Peyer's patch (tissue), 4 donors: ENCODE data around the gene RPTOR. TPM values are rescaled to one million over a fixed set of nuclear protein-coding genes. Genes with fewer than 3 reads are reported as not detected.
A peak's percentile ranks its signal among the peaks of the same experiment; 100 is the strongest.

Experiments
- DNase-seq, 3 donors: peaks; one replicate each; pipeline ENCODE4 v3.0.0-alpha.2; 2017 to 2019
- H3K27ac ChIP-seq, 4 donors: fragments of 200-600 bp; sonication (generic); one replicate each; pipeline ENCODE4 v1.5.1; 2016 to 2019
- H3K27me3 ChIP-seq, 2 donors: fragments of 200-600 bp; sonication (generic); one replicate each; pipeline ENCODE4 v1.5.1; 2019
- H3K36me3 ChIP-seq, 3 donors: fragments of 200-600 bp; sonication (generic); one replicate each; pipeline ENCODE4 v1.5.1; 2016 to 2019
- H3K4me1 ChIP-seq, 4 donors: fragments of 200-600 bp; sonication (generic); one replicate each; pipeline ENCODE4 v1.5.1; 2016 to 2019
- H3K4me3 ChIP-seq, 4 donors: fragments of 200-600 bp; sonication (generic); 1 replicate in 3 of 4; 2 replicates in 1 of 4; pipeline ENCODE4 v1.5.1; 2016 to 2019; ENCODE audit warnings: mild to moderate bottlenecking in 1 of 4
- H3K9me3 ChIP-seq, 4 donors: fragments of 200-600 bp; sonication (generic); one replicate each; pipeline ENCODE4 v1.5.1; 2016 to 2019; ENCODE audit warnings: mild to moderate bottlenecking in 1 of 4
- CTCF ChIP-seq, 6 experiments: fragments of 450-650 bp in 4 of 6; fragments of 200-600 bp in 2 of 6; sonication (generic) in 1 of 6; IDR thresholded peaks; one replicate each; pipeline ENCODE4 v1.5.1; 2017 to 2019; ENCODE audit warnings: antibody characterized with exemption in 6 of 6, mild to moderate bottlenecking in 3 of 6, moderate library complexity in 1 of 6
- POLR2A ChIP-seq, 2 donors: fragments of 450-650 bp; IDR thresholded peaks; one replicate each; pipeline ENCODE4 v1.5.1; 2017; ENCODE audit warnings: antibody characterized with exemption in 2 of 2, mild to moderate bottlenecking in 2 of 2, moderate library complexity in 2 of 2
- total RNA-seq, 4 donors: library from RNA; depleted of rRNA; stranded (reverse); fragments of >200 nt; gene quantifications; one replicate each; pipeline ENCODE4 v1.1.0, GENCODE V29; 2016

RPTOR gene, protein sequence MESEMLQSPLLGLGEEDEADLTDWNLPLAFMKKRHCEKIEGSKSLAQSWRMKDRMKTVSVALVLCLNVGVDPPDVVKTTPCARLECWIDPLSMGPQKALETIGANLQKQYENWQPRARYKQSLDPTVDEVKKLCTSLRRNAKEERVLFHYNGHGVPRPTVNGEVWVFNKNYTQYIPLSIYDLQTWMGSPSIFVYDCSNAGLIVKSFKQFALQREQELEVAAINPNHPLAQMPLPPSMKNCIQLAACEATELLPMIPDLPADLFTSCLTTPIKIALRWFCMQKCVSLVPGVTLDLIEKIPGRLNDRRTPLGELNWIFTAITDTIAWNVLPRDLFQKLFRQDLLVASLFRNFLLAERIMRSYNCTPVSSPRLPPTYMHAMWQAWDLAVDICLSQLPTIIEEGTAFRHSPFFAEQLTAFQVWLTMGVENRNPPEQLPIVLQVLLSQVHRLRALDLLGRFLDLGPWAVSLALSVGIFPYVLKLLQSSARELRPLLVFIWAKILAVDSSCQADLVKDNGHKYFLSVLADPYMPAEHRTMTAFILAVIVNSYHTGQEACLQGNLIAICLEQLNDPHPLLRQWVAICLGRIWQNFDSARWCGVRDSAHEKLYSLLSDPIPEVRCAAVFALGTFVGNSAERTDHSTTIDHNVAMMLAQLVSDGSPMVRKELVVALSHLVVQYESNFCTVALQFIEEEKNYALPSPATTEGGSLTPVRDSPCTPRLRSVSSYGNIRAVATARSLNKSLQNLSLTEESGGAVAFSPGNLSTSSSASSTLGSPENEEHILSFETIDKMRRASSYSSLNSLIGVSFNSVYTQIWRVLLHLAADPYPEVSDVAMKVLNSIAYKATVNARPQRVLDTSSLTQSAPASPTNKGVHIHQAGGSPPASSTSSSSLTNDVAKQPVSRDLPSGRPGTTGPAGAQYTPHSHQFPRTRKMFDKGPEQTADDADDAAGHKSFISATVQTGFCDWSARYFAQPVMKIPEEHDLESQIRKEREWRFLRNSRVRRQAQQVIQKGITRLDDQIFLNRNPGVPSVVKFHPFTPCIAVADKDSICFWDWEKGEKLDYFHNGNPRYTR (N-terminal part only)
- 10 to 100 TPM; 42.4 to 73.6 (median 64.2) TPM for total RNA-seq

DNA sequence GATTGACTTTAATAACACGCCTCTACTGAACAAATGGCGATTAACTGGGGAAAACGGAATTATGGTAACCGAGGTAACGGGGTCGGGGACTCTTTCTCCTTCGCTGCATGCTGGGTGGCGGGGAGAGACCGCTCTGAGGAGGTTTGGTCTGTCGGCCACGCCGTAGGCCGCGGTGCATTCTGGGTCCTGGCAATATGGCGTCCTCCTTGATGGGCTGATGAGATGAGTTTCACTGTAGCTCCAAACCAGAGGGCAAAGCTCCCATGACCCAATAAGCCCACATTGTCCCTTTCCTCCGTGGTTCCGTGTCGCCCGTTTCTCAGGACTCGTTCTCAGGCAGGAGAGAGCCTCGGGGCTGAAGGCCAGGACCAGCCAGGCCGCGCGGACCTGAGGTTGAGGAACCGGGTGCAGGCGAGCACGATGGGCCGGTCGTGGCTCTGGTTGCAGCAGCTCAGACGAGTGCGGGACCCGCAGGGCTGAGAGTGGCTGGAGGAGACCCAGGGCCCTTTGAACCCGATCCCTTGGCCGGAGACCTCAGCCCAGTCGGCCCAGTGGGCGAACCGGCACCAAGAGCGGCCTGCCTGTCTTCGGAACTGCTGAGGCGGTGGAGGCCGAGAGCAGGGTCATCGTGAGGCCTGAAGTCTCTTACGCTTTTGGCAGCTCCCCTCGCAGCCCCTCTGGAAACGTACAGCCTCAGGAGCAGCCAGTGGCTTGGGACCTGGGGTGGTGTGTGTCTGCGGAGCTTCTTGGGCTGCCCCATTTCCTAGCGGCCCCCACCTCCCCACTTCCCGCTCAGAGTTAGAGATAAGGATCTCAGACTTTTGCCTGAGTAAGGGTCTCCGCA is at the start of gene RPTOR:
Gene RPTOR, plus strand, starts transcription at position 184 of the 844 bp plus-strand sequence. CDS start 792 bp downstream, outside the sequence.
- Histone ChIP-seq H3K27me3 (no peaks in the 10 kb centered on the region), H3K4me3 (peak within 1 kb of the TSS; percentile 72 to 100 (median 88)), H3K27ac (peak within 1 kb of the TSS; percentile 66 to 77 (median 72)), H3K4me1 (peaks cover 0 to 20% (median 7%) of the 10 kb centered on the region in 4 donors), H3K36me3 (no peaks in the 10 kb centered on the region), H3K9me3 (no peaks in the 10 kb centered on the region)
- DNase-seq = peak; percentile 90 to 96 (median 92)
- TF ChIP-seq CTCF (IDR thresholded peaks at IDR 0.05) (peak in 1 of 6 experiments; percentile 9), POLR2A (IDR thresholded peaks at IDR 0.05) (no peak)

DNA sequence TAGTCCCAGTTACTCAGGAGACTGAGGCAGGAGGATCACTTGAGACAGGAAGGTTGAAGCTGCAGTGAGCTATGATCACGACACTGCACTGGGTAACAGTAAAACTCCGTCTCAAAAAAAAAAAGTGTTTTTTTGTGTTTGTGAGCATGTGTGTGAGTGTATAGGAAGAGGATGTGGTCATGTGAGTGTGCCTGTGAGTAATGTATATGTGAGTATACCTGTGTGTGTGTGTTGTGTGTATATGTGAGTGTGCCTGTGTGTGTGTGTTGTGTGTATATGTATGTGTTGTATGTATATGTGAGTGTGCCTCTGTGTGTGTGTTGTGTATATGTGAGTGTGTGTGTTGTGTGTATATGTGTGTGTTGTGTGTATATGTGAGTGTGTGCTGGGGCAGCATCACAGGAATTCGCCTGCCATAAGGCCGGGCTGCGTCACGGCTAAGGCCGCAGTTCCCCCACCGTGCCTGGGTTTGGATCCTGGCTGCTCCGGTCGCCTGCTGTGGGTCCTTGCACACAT is 46.9 kb upstream of the RPTOR start:
- DNase-seq = no peak
- Histone ChIP-seq H3K4me1 (no peaks in the 10 kb centered on the region), H3K27me3 (no peaks in the 10 kb centered on the region), H3K9me3 (no peaks in the 10 kb centered on the region), H3K27ac (peak overlapping the region in 1 of 4 donors; percentile 46), H3K36me3 (no peaks in the 10 kb centered on the region), H3K4me3 (no peak overlapping the region)
- no peak for TF ChIP-seq POLR2A (IDR thresholded peaks at IDR 0.05)

GRCh38 chr17:80498242-80498919 is 46.3 kb upstream of the RPTOR start:
- no peaks in the 10 kb centered on the region for H3K9me3 ChIP-seq
- H3K27me3 ChIP-seq = no peaks in the 10 kb centered on the region
- TF ChIP-seq CTCF (IDR thresholded peaks at IDR 0.05) (no peak), POLR2A (IDR thresholded peaks at IDR 0.05) (no peak)
- no peaks in the 10 kb centered on the region for H3K36me3 ChIP-seq
- no peak overlapping the region for H3K4me3 ChIP-seq
- no peak for DNase-seq
- H3K27ac ChIP-seq = peak overlapping the region in 2 of 4 donors; percentile 39 to 46
- H3K4me1 ChIP-seq = no peaks in the 10 kb centered on the region

DNA sequence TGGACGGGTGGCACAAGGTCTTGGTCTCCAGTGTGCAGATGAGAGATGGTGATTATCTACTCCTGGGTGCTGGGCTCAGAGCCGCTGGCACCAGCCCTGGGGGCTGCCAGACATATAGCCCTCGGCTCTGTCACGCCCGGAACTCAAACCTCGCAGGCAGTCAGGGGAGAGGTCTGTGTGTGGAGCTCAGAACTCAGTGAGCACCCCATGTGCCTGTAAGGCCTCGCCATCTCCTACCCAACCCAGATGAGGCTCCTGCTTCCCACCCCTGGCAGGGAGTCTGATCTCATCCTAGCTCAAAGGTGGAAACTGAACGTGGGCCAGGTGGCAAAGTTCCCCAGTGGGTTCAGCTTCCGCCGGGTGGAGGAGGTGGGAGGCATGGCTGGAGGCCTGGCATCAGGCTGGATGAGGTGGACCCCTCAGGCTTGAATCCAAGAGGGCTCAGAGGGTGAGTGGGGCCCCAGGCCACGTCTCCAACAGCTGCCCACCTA is 45.7 kb upstream of the RPTOR start:
- H3K27ac ChIP-seq = no peak overlapping the region

More for the DNA sequence above, 45.7 kb upstream of the RPTOR start:
- no peak for DNase-seq
- Histone ChIP-seq H3K9me3 (no peaks in the 10 kb centered on the region), H3K36me3 (no peaks in the 10 kb centered on the region), H3K4me1 (no peaks in the 10 kb centered on the region), H3K4me3 (no peak overlapping the region), H3K27me3 (no peaks in the 10 kb centered on the region)
- TF ChIP-seq CTCF (IDR thresholded peaks at IDR 0.05) (no peak), POLR2A (IDR thresholded peaks at IDR 0.05) (no peak)
